Activated CD8-positive, alpha-beta memory T cell treated with anti-CD3 and anti-CD28 coated beads for 36 hours (primary cell): ENCODE results near the gene HID1. TPM values are rescaled to one million over a fixed set of nuclear protein-coding genes. Genes with fewer than 3 reads are reported as not detected.

Source experiments
- CTCF ChIA-PET: fragments of 350-600 bp; sonication (Branson Sonifier 250); formaldehyde crosslinking; loops from one replicate; lab custom pipeline; 2021; ENCODE audit warnings: antibody characterized with exemption; lab: Charles Lee
- POLR2A ChIA-PET: fragments of 350-600 bp; sonication (Branson Sonifier 250); formaldehyde crosslinking; loops from one replicate; lab custom pipeline; 2021; ENCODE audit warnings: antibody characterized with exemption; lab: Charles Lee
- total RNA-seq, 2 experiments: library from RNA; stranded (reverse); gene quantifications; one replicate each; pipeline ENCODE4 v1.2.3, GENCODE V29; 2021

HID1 gene
- total RNA-seq, 2 experiments from 2014 or later, result 0.89 to 1.9 TPM

GRCh38 chr17:75003957-75004355 lies 31.4 kb upstream of the HID1 start:
- ChIA-PET POLR2A (no interaction called here), CTCF (interaction anchor here (0.5 to 2.2 kb wide), 2 partner anchors 42 to 200 kb away, joined by 3 to 5 read pairs; no protein-coding TSS in a partner anchor)

GRCh38 chr17:75003070-75003956 lies 30.8 kb upstream of the HID1 start:
- CTCF ChIA-PET, result interaction anchor here (0.5 to 2.2 kb wide), 2 partner anchors 41 to 200 kb away, joined by 3 to 5 read pairs; no protein-coding TSS in a partner anchor
- POLR2A ChIA-PET, result no interaction called here

GRCh38 chr17:75001915-75002843 lies 29.6 kb upstream of the HID1 start:
- ChIA-PET POLR2A (no interaction called here), CTCF (no interaction called here)

GRCh38 chr17:74999523-74999922 lies 27.0 kb upstream of the HID1 start:
- ChIA-PET CTCF (interaction anchor here (1.2 to 1.8 kb wide), 2 partner anchors 13 to 41 kb away, joined by 3 to 5 read pairs; partner anchors contain the start of gene MRPL58), POLR2A (no interaction called here)

GRCh38 chr17:74998783-74999182 lies 26.2 kb upstream of the HID1 start:
- CTCF ChIA-PET, result interaction anchor here (1.8 kb wide), 1 partner anchor 14 kb away, joined by 5 read pairs; the partner anchor contains the start of gene MRPL58
- POLR2A ChIA-PET, result no interaction called here

- ChIA-PET POLR2A (interaction anchor here (0.6 kb wide), 1 partner anchor 27 kb away, joined by 3 read pairs; no protein-coding TSS in a partner anchor), CTCF (no interaction called here)
These were observed 23.3 kb upstream of the HID1 start for GRCh38 chr17:74995847-74996246.

GRCh38 chr17:74994440-74994839 lies 21.9 kb upstream of the HID1 start:
- POLR2A ChIA-PET, result no interaction called here
- CTCF ChIA-PET, result interaction anchor here (1.1 kb wide), 1 partner anchor 18 kb away, joined by 3 read pairs; the partner anchor contains the start of gene MRPL58

GRCh38 chr17:74992223-74992622 lies 19.7 kb upstream of the HID1 start:
- ChIA-PET POLR2A (no interaction called here), CTCF (interaction anchor here (1.3 kb wide), 1 partner anchor 14 kb away, joined by 3 read pairs; no protein-coding TSS in a partner anchor)

GRCh38 chr17:74990581-74991105 lies 18.1 kb upstream of the HID1 start:
- POLR2A ChIA-PET, result interaction anchor here (0.6 kb wide), 1 partner anchor 360 kb away, joined by 14 read pairs; no protein-coding TSS in a partner anchor
- CTCF ChIA-PET, result interaction anchor here (1.4 kb wide), 1 partner anchor 21 kb away, joined by 5 read pairs; no protein-coding TSS in a partner anchor

GRCh38 chr17:74987909-74988711 lies 15.6 kb upstream of the HID1 start:
- CTCF ChIA-PET, result interaction anchor here (0.6 to 2.7 kb wide), 5 partner anchors 24 to 143 kb away, joined by 3 to 10 read pairs (median 4); partner anchors contain the start of genes MRPL58 and SLC16A5
- POLR2A ChIA-PET, result interaction anchor here (0.6 kb wide), 1 partner anchor 12 kb away, joined by 4 read pairs; no protein-coding TSS in a partner anchor

- POLR2A ChIA-PET, result interaction anchor here (0.7 to 1.0 kb wide), 2 partner anchors 15 to 25 kb away, joined by 3 to 7 read pairs; partner anchors contain the start of genes HID1 and MRPL58
- CTCF ChIA-PET, result interaction anchor here (0.6 to 2.7 kb wide), 6 partner anchors 13 to 390 kb away, joined by 3 to 10 read pairs (median 4); partner anchors contain the start of gene MRPL58
These were observed 14.9 kb upstream of the HID1 start, which contains the start of gene CDR2L for GRCh38 chr17:74987418-74987908. Gene CDR2L (plus strand): TSS chr17:74987632. CDS start chr17:74988044, 412 bp downstream.

- ChIA-PET CTCF (interaction anchor here (0.7 kb wide), 1 partner anchor 159 kb away, joined by 4 read pairs; no protein-coding TSS in a partner anchor), POLR2A (no interaction called here)
These were observed 13.6 kb upstream of the HID1 start for GRCh38 chr17:74986206-74986576.

GRCh38 chr17:74982663-74983313 lies 10.2 kb upstream of the HID1 start:
- POLR2A ChIA-PET, result interaction anchor here (0.7 kb wide), 1 partner anchor 30 kb away, joined by 3 read pairs; the partner anchor contains the start of gene MRPL58
- CTCF ChIA-PET, result interaction anchor here (1.0 to 1.5 kb wide), 2 partner anchors 192 to 430 kb away, joined by 3 read pairs; no protein-coding TSS in a partner anchor

GRCh38 chr17:74981979-74982662 lies 9.6 kb upstream of the HID1 start:
- ChIA-PET CTCF (interaction anchor here (1.0 kb wide), 1 partner anchor 430 kb away, joined by 3 read pairs; no protein-coding TSS in a partner anchor), POLR2A (interaction anchor here (0.7 kb wide), 1 partner anchor 31 kb away, joined by 3 read pairs; the partner anchor contains the start of gene MRPL58)

- ChIA-PET CTCF (interaction anchor here (0.7 kb wide), 1 partner anchor 48 kb away, joined by 4 read pairs; no protein-coding TSS in a partner anchor), POLR2A (no interaction called here)
These were observed 8.9 kb upstream of the HID1 start for GRCh38 chr17:74981318-74981978.
